B cell (primary cell): ENCODE measurements around the gene SF1. TPM values are rescaled to one million over a fixed set of nuclear protein-coding genes. Genes with fewer than 3 reads are reported as not detected.
A peak's percentile ranks its signal among the peaks of the same experiment; 100 is the strongest.

Experiments
- ATAC-seq: fragments of 200-7000 bp; cut with Tn5 transposase; one replicate; pipeline ENCODE4 v1.10.0; 2021; ENCODE audit warnings: low read depth, mild to moderate bottlenecking, moderate number of reproducible peaks, moderate library complexity
- CTCF ChIA-PET: fragments of 350-600 bp; sonication (Branson Sonifier 250); formaldehyde crosslinking; loops from one replicate; lab custom pipeline; 2021; ENCODE audit warnings: antibody characterized with exemption, inconsistent platforms; lab: Charles Lee
- POLR2A ChIA-PET: fragments of 350-600 bp; sonication (Branson Sonifier 250); formaldehyde crosslinking; loops from one replicate; lab custom pipeline; 2021; ENCODE audit warnings: antibody characterized with exemption; lab: Charles Lee
- DNase-seq: peaks from one replicate; pipeline ENCODE4 v3.0.0; 2013
- H2AFZ ChIP-seq: 2 replicates; pipeline ENCODE4 v1.6.1; 2012; ENCODE audit warnings: mild to moderate bottlenecking, low read depth, low read length; ENCODE audit not compliant: insufficient read depth, poor library complexity, severe bottlenecking
- H3K27ac ChIP-seq, 2 donors: 1 replicate in 1 of 2; 2 replicates in 1 of 2; pipeline ENCODE4 v1.5.1; 2012 to 2013; ENCODE audit warnings: low read length in 2 of 2, mild to moderate bottlenecking in 2 of 2, moderate library complexity in 1 of 2
- H3K27me3 ChIP-seq, 4 experiments: fragments of 200-600 bp in 1 of 4; sonication (generic) in 1 of 4; replicated peaks in 1 of 4; 1 replicate in 2 of 4; 2 replicates in 2 of 4; pipeline versions ENCODE4 v1.6.1 to v1.7.0; 2013 to 2016; ENCODE audit warnings: low read length in 3 of 4, mild to moderate bottlenecking in 2 of 4, mixed read lengths in 1 of 4, moderate library complexity in 1 of 4; ENCODE audit not compliant: insufficient read depth in 4 of 4, control insufficient read depth in 3 of 4; ENCODE audit errors: control extremely low read depth in 1 of 4
- H3K36me3 ChIP-seq, 2 experiments: replicated peaks in 1 of 2; 1 replicate in 1 of 2; 2 replicates in 1 of 2; pipeline versions ENCODE4 v1.6.1 to v1.7.1; 2013; ENCODE audit warnings: low read length in 1 of 2; ENCODE audit not compliant: insufficient read depth in 2 of 2, control insufficient read depth in 1 of 2; ENCODE audit errors: control extremely low read depth in 1 of 2, extremely low read depth in 1 of 2
- H3K4me1 ChIP-seq, 2 donors: fragments of 200-600 bp in 1 of 2; sonication (generic) in 1 of 2; 1 replicate in 1 of 2; 2 replicates in 1 of 2; pipeline versions ENCODE4 v1.5.1 to v1.6.1; 2013 to 2017; ENCODE audit warnings: low read length in 2 of 2; ENCODE audit not compliant: control insufficient read depth in 2 of 2, insufficient read depth in 2 of 2
- H3K4me2 ChIP-seq: replicated peaks from 2 replicates; pipeline ENCODE3; 2012; ENCODE audit warnings: mild to moderate bottlenecking, low read depth, low read length; ENCODE audit not compliant: poor library complexity, severe bottlenecking
- H3K4me3 ChIP-seq, 5 experiments: fragments of 200-600 bp in 1 of 5; sonication (generic) in 1 of 5; 1 replicate in 3 of 5; 2 replicates in 2 of 5; pipeline versions ENCODE4 v1.5.1 to v1.7.0; 2011 to 2016; ENCODE audit warnings: low read length in 4 of 5, mild to moderate bottlenecking in 4 of 5, low read depth in 2 of 5, control low read depth in 1 of 5, moderate library complexity in 1 of 5; ENCODE audit not compliant: insufficient read depth in 1 of 5; ENCODE audit errors: control extremely low read depth in 1 of 5, extremely low read depth in 1 of 5
- H3K79me2 ChIP-seq: fragments of 200-600 bp; sonication (generic); one replicate; pipeline ENCODE4 v1.6.0; 2016; ENCODE audit warnings: low read length; ENCODE audit not compliant: control insufficient read depth, insufficient read depth
- H3K9ac ChIP-seq: fragments of 200-600 bp; sonication (generic); 2 replicates; pipeline ENCODE4 v1.6.1; 2017; ENCODE audit warnings: mild to moderate bottlenecking, low read length, moderate library complexity
- H3K9me3 ChIP-seq, 3 donors: one replicate each; pipeline versions ENCODE4 v1.6.1 to v1.7.1; 2013; ENCODE audit warnings: low read length in 2 of 3; ENCODE audit not compliant: control insufficient read depth in 2 of 3, insufficient read depth in 1 of 3; ENCODE audit errors: control extremely low read depth in 1 of 3
- H4K20me1 ChIP-seq: 2 replicates; pipeline ENCODE4 v1.6.0; 2012; ENCODE audit warnings: mild to moderate bottlenecking, low read length; ENCODE audit not compliant: insufficient read depth, control insufficient read depth, poor library complexity, severe bottlenecking
- H3K27ac Mint-ChIP-seq: one replicate; pipeline ENCODE4 v1.8.0; 2021; ENCODE audit warnings: mixed read lengths
- H3K27me3 Mint-ChIP-seq: one replicate; pipeline ENCODE4 v1.8.0; 2021; ENCODE audit warnings: mixed read lengths
- H3K4me1 Mint-ChIP-seq: one replicate; pipeline ENCODE4 v1.8.0; 2021; ENCODE audit warnings: mixed read lengths
- H3K4me3 Mint-ChIP-seq: one replicate; pipeline ENCODE4 v1.8.0; 2021; ENCODE audit warnings: mixed read lengths
- H3K9me3 Mint-ChIP-seq: one replicate; pipeline ENCODE4 v1.8.0; 2022; ENCODE audit warnings: mixed read lengths; ENCODE audit not compliant: insufficient read depth
- EZH2 ChIP-seq: IDR thresholded peaks from 2 replicates; pipeline ENCODE4 v1.6.1; 2012; ENCODE audit warnings: borderline replicate concordance, low read depth, mild to moderate bottlenecking, moderate library complexity, low read length; ENCODE audit not compliant: insufficient read depth, poor library complexity, severe bottlenecking
- WGBS: methylation state at CpG from one replicate; pipeline ENCODE4 v1.1.5; 2013; ENCODE audit warnings: missing lambda C conversion rate; ENCODE audit not compliant: insufficient coverage; 5-methylcytosine and 5-hydroxymethylcytosine counted together
- intact Hi-C: fragments of 100-400 bp; cut with micrococcal nuclease; formaldehyde crosslinking; loops from one replicate; pipeline ENCODE4 v1.10.0; 2022
- polyA plus RNA-seq: library from polyadenylated mRNA; depleted of rRNA; stranded (reverse); fragments of >200 nt; gene quantifications from 2 replicates; pipeline ENCODE4 v1.2.3, GENCODE V29; 2012
- total RNA-seq, 2 donors: library from RNA; stranded (reverse); fragments of 120-200 nt in 1 of 2; gene quantifications; 1 replicate in 1 of 2; 2 replicates in 1 of 2; pipeline versions ENCODE4 v1.2.3 to v1.2.4, GENCODE V29; 2013 to 2022
- TF ChIP-seq, protein P1 (sequence below): fragments of 200-600 bp; IDR thresholded peaks from one replicate; pipeline ENCODE4 v1.8.0; 2022; ENCODE audit warnings: antibody characterized with exemption, mild to moderate bottlenecking

Gene SF1
- total and polyA plus RNA-seq, 2 donors (not counting 1 experiment from before 2014, with no cell fraction given), result 369 to 931 TPM

DNA sequence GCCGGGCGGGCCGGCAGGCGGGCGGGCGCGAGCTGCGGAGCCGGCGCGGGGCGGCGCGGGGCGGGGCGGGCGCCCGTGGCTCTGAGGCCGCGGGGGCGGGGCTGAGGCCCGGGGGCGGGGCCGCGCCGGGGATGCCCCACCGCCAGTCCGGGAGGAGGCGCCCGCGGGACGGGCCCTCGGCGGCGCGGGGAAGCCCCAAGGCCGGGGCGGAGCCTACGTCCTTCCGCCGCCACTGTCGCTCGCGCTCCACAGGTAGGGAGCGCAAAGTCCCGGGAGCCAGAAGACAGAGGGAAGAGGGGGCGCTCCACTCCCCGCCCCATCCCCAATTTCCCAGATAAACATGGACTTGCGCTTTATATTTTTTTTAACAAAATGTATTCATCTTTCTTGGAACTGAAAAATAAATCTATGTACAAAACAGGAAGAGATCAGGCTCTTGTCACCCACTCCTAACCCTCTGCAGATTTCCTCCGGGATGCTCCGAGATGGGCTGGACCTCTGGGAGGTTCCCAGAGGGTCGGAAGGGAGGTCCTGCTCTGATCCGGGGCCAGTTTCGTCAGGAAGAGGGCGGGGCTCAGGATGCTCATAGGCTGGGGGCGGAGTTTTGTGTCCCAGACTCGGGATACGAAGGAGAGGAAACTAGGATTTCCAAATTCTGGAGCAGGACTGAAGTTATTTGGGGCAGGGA, 25.0 kb upstream of the SF1 start, which contains the start of gene MAP4K2:
Gene MAP4K2 (minus strand): TSS at position 57 of the 688 bp plus-strand sequence. CDS start 65 bp downstream, outside the sequence.
- POLR2A ChIA-PET, result interaction anchor here (0.7 to 4.9 kb wide), 6 partner anchors 8 to 59 kb away, joined by 3 to 40 read pairs (median 8); partner anchors contain the start of genes RASGRP2 and SF1
- WGBS, result under 1% methylated on average over 53 of the region's 58 CpGs
- H3K4me1 Mint-ChIP-seq, result peaks cover 45% of the 10 kb centered on the region

More for the DNA sequence above, 25.0 kb upstream of the SF1 start, which contains the start of gene MAP4K2:
- CTCF ChIA-PET, result interaction anchor here (0.6 to 7.3 kb wide), 7 partner anchors 10 to 60 kb away, joined by 3 to 73 read pairs (median 4); partner anchors contain the start of genes CDC42BPG, RASGRP2 and SF1
- Histone ChIP-seq H3K9ac (peak within 1 kb of the TSS; percentile 76), H3K4me3 (peak within 1 kb of the TSS; percentile 66 to 96 (median 71)), H2AFZ (peak within 1 kb of the TSS; percentile 73), H3K4me1 (peaks cover 46 to 54% of the 10 kb centered on the region in 2 donors), H3K36me3 (peaks cover 0 to 54% of the 10 kb centered on the region in 2 experiments), H4K20me1 (peaks cover 11% of the 10 kb centered on the region), H3K79me2 (peaks cover 75% of the 10 kb centered on the region), H3K9me3 (no peaks in the 10 kb centered on the region), H3K27ac (peak within 1 kb of the TSS; percentile 74 to 90), H3K27me3 (no peaks in the 10 kb centered on the region), H3K4me2 (peak within 1 kb of the TSS; percentile 98)
- H3K9me3 Mint-ChIP-seq, result no peaks in the 10 kb centered on the region
- DNase-seq (peak; percentile 90), ATAC-seq (peak; percentile 83)
- H3K27me3 Mint-ChIP-seq, result no peaks in the 10 kb centered on the region
- peak within 1 kb of the TSS; percentile 90 for H3K4me3 Mint-ChIP-seq
- intact Hi-C loops, result loop anchor here (1.0 to 5.0 kb wide), 4 partner anchors 41 to 334 kb away; partner anchors contain the start of genes CDC42BPG and EHD1
- TF ChIP-seq, protein P1, sequence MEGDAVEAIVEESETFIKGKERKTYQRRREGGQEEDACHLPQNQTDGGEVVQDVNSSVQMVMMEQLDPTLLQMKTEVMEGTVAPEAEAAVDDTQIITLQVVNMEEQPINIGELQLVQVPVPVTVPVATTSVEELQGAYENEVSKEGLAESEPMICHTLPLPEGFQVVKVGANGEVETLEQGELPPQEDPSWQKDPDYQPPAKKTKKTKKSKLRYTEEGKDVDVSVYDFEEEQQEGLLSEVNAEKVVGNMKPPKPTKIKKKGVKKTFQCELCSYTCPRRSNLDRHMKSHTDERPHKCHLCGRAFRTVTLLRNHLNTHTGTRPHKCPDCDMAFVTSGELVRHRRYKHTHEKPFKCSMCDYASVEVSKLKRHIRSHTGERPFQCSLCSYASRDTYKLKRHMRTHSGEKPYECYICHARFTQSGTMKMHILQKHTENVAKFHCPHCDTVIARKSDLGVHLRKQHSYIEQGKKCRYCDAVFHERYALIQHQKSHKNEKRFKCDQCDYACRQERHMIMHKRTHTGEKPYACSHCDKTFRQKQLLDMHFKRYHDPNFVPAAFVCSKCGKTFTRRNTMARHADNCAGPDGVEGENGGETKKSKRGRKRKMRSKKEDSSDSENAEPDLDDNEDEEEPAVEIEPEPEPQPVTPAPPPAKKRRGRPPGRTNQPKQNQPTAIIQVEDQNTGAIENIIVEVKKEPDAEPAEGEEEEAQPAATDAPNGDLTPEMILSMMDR, result no peak
- TF ChIP-seq EZH2, result no peak
- H3K27ac Mint-ChIP-seq, result peak within 1 kb of the TSS; percentile 92
